ENCODE measurements around the gene GNAL. TPM values are rescaled to one million over a fixed set of nuclear protein-coding genes. Genes with fewer than 3 reads are reported as not detected.

The GNAL gene
- total and polyA plus RNA-seq, 2 donors from 2014 or later: 1.8 to 9.7 TPM

DNA sequence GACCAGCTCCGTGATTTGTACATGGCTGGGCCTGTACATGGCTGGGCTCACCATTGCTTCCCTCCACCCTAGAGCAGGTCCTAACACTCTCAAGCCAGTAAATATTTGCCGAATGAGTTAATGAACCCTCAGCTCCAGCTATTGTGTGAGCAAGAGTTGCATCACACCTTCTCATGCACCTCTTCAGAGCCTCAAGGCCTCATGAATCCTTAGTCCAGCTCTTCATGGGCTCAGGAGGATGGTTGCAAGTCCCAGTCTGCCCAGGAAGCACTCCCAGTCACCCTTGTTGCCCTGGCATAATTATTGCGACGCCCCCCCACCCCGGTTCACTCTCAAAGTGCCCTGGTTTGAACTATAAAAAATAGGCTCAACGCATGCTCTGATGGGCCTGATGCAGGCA is 30.1 kb upstream of the GNAL start:
- Histone ChIP-seq H3K27ac (ENCODE audit: low read depth in 2 of 2, low read length in 2 of 2) (no peak overlapping the region), H3K27me3 (ENCODE audit: control insufficient read depth, insufficient read depth, low read length) (no peaks in the 10 kb centered on the region), H3K36me3 (ENCODE audit: control insufficient read depth in 2 of 3, insufficient read depth in 3 of 3, low read length in 3 of 3) (no peaks in the 10 kb centered on the region), H3K4me1 (ENCODE audit: control insufficient read depth in 2 of 3, insufficient read depth in 2 of 3, low read depth in 1 of 3, low read length in 3 of 3) (no peaks in the 10 kb centered on the region), H3K9me3 (ENCODE audit: control insufficient read depth in 2 of 3, insufficient read depth in 1 of 3, low read length in 3 of 3) (no peaks in the 10 kb centered on the region), H3K4me3 (ENCODE audit: low read length in 3 of 3) (no peak overlapping the region), H3K9ac (ENCODE audit: low read length in 3 of 3) (no peak overlapping the region)
- intact Hi-C loops (cut with DNase I): no loop called here
- TF ChIP-seq, protein P1, sequence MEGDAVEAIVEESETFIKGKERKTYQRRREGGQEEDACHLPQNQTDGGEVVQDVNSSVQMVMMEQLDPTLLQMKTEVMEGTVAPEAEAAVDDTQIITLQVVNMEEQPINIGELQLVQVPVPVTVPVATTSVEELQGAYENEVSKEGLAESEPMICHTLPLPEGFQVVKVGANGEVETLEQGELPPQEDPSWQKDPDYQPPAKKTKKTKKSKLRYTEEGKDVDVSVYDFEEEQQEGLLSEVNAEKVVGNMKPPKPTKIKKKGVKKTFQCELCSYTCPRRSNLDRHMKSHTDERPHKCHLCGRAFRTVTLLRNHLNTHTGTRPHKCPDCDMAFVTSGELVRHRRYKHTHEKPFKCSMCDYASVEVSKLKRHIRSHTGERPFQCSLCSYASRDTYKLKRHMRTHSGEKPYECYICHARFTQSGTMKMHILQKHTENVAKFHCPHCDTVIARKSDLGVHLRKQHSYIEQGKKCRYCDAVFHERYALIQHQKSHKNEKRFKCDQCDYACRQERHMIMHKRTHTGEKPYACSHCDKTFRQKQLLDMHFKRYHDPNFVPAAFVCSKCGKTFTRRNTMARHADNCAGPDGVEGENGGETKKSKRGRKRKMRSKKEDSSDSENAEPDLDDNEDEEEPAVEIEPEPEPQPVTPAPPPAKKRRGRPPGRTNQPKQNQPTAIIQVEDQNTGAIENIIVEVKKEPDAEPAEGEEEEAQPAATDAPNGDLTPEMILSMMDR (IDR thresholded peaks at IDR 0.05; ENCODE audit: borderline replicate concordance, extremely low read depth, insufficient read depth): no peak
- DNase-seq (no peak), FAIRE-seq (no peak)

DNA sequence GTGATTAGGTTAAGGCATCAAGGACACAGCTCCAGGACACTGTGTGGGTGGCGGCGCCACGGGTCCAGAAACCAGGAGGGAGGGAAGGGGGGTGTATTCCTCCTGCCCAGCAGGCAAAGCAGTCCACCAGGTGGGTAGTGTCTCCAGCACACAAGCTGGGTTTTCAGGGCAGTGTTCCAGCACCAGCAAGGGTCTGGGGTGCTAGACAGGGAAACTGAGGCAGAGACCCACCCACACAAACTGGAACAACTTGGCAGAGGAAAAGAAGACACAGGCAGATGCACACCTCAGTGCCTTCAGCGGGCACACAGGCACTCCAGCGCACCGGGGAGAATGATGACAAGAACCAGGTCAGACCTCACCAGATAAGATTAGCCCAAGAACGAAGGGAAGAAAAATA is 28.4 kb upstream of the GNAL start:
- TF ChIP-seq, protein P1 (IDR thresholded peaks at IDR 0.05; ENCODE audit: borderline replicate concordance, extremely low read depth, insufficient read depth): no peak
- no peak overlapping the region for H3K9ac ChIP-seq (ENCODE audit: low read length in 3 of 3)
- H3K4me1 ChIP-seq (ENCODE audit: control insufficient read depth in 2 of 3, insufficient read depth in 2 of 3, low read depth in 1 of 3, low read length in 3 of 3): no peaks in the 10 kb centered on the region
- intact Hi-C loops (cut with DNase I): no loop called here
- no peak for DNase-seq
- no peaks in the 10 kb centered on the region for H3K9me3 ChIP-seq (ENCODE audit: control insufficient read depth in 2 of 3, insufficient read depth in 1 of 3, low read length in 3 of 3)
- H3K36me3 ChIP-seq (ENCODE audit: control insufficient read depth in 2 of 3, insufficient read depth in 3 of 3, low read length in 3 of 3): no peaks in the 10 kb centered on the region
- FAIRE-seq: no peak
- no peaks in the 10 kb centered on the region for H3K27me3 ChIP-seq (ENCODE audit: control insufficient read depth, insufficient read depth, low read length)
- H3K4me3 ChIP-seq (ENCODE audit: low read length in 3 of 3): no peak overlapping the region
- no peak overlapping the region for H3K27ac ChIP-seq (ENCODE audit: low read depth in 2 of 2, low read length in 2 of 2)

DNA sequence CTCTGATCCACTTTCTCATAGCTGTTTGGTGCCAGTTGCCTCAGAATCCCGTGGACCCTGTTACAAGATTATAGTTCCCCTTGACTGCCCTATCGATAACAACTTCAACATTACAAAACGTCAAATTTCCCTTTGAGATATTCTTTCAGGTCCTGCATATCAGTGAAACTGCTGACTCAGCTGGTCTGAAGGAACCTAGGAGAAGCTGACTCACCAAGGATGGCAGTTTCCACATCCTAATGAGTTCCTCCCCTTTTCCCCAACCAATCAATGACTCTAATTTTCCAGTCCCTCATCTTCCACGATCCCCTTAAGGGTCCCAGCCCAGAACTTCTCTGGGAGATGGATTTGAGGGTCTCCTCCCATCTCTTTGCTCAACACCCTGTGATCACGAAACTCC is 27.6 kb upstream of the GNAL start:
- H3K27me3 ChIP-seq (ENCODE audit: control insufficient read depth, insufficient read depth, low read length): no peaks in the 10 kb centered on the region
- FAIRE-seq: no peak
- intact Hi-C loops (cut with DNase I): no loop called here
- H3K9ac ChIP-seq (ENCODE audit: low read length in 3 of 3): no peak overlapping the region
- no peaks in the 10 kb centered on the region for H3K4me1 ChIP-seq (ENCODE audit: control insufficient read depth in 2 of 3, insufficient read depth in 2 of 3, low read depth in 1 of 3, low read length in 3 of 3)
- no peaks in the 10 kb centered on the region for H3K9me3 ChIP-seq (ENCODE audit: control insufficient read depth in 2 of 3, insufficient read depth in 1 of 3, low read length in 3 of 3)
- H3K27ac ChIP-seq (ENCODE audit: low read depth in 2 of 2, low read length in 2 of 2): no peak overlapping the region
- H3K36me3 ChIP-seq (ENCODE audit: control insufficient read depth in 2 of 3, insufficient read depth in 3 of 3, low read length in 3 of 3): no peaks in the 10 kb centered on the region
- DNase-seq: no peak
- TF ChIP-seq, protein P1 (IDR thresholded peaks at IDR 0.05; ENCODE audit: borderline replicate concordance, extremely low read depth, insufficient read depth): no peak
- H3K4me3 ChIP-seq (ENCODE audit: low read length in 3 of 3): no peak overlapping the region

DNA sequence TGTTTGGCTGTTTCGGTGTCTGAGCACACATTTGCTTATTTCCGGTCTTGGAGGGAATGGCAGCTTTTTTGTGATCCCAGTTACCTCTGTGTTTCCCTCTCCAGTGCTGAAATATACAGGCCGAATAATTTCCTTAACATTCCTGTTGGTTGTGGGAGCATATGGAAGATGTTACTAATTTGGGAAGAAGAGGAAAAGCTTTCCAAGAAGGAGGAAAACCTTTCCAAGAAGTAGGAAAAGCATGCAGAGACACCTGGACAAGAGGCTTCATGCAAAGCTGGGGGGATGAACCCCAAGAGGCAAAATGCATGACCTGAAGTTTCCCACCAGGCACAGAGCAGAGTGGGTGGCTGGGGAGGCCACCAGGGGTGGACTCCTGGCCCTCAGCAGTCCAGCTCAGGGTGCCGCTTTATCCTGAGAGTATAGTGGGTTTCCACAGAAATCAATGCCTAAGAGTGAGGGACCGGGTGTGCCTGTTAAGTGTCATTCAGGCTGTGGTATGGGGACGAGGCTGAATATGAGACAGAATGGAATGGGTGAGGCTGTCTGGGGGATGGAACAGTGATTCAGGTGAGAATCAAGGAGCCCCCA is 25.5 kb upstream of the GNAL start:
- Histone ChIP-seq H3K36me3 (ENCODE audit: control insufficient read depth in 2 of 3, insufficient read depth in 3 of 3, low read length in 3 of 3) (no peaks in the 10 kb centered on the region), H3K9ac (ENCODE audit: low read length in 3 of 3) (no peak overlapping the region), H3K4me3 (ENCODE audit: low read length in 3 of 3) (no peak overlapping the region), H3K4me1 (ENCODE audit: control insufficient read depth in 2 of 3, insufficient read depth in 2 of 3, low read depth in 1 of 3, low read length in 3 of 3) (no peaks in the 10 kb centered on the region), H3K27ac (ENCODE audit: low read depth in 2 of 2, low read length in 2 of 2) (no peak overlapping the region), H3K27me3 (ENCODE audit: control insufficient read depth, insufficient read depth, low read length) (no peaks in the 10 kb centered on the region), H3K9me3 (ENCODE audit: control insufficient read depth in 2 of 3, insufficient read depth in 1 of 3, low read length in 3 of 3) (no peaks in the 10 kb centered on the region)
- DNase-seq (no peak), FAIRE-seq (no peak)
- intact Hi-C loops (cut with DNase I): no loop called here
- TF ChIP-seq, protein P1 (IDR thresholded peaks at IDR 0.05; ENCODE audit: borderline replicate concordance, extremely low read depth, insufficient read depth): no peak

Data from kidney (tissue), 14 donors.